PC-9 (cell line): Measurements from ENCODE around the gene SLC22A23.

Source experiments
- CTCF ChIP-seq: fragments of 200-600 bp; sonication (generic); conservative IDR thresholded peaks from 2 replicates; pipeline ENCODE4 v1.6.1; 2017; ENCODE audit warnings: mixed run types, antibody characterized with exemption, mild to moderate bottlenecking, moderate library complexity
- EZH2 ChIP-seq: fragments of 200-600 bp; sonication (generic); IDR thresholded peaks from 2 replicates; pipeline ENCODE4 v1.8.0; 2017; ENCODE audit warnings: antibody characterized with exemption, low read depth

- TF ChIP-seq CTCF: no peak
- TF ChIP-seq EZH2: no peak
Observed at GRCh38 chr6:3447005-3447404, 9.8 kb downstream of the SLC22A23 start.
